ENCODE measurements around the gene MYO16. TPM values are rescaled to one million over a fixed set of nuclear protein-coding genes. Genes with fewer than 3 reads are reported as not detected.

Gene MYO16
- total and polyA plus RNA-seq, 7 donors, result under 0.01 to 0.33 (median 0.28) TPM; not detected in 2

GRCh38 chr13:109152311-109152820 lies 523.0 kb downstream of the MYO16 start:
- Histone ChIP-seq H3K4me1 (peaks cover 0 to 46% (median 38%) of the 10 kb centered on the region in 4 donors), H3K9me3 (no peaks in the 10 kb centered on the region), H3K36me3 (no peaks in the 10 kb centered on the region), H3K27ac (no peak overlapping the region), H3K27me3 (no peaks in the 10 kb centered on the region), H3K4me3 (no peak overlapping the region)
- no peak for DNase-seq
- WGBS, 2 donors, result 70 to 81% methylated on average over 9 of the region's 9 CpGs
- intact Hi-C loops (cut with DNase I), result loop anchor here (10.0 kb wide), 1 partner anchor 872 kb away; no protein-coding TSS in a partner anchor
- TF ChIP-seq, protein P1, sequence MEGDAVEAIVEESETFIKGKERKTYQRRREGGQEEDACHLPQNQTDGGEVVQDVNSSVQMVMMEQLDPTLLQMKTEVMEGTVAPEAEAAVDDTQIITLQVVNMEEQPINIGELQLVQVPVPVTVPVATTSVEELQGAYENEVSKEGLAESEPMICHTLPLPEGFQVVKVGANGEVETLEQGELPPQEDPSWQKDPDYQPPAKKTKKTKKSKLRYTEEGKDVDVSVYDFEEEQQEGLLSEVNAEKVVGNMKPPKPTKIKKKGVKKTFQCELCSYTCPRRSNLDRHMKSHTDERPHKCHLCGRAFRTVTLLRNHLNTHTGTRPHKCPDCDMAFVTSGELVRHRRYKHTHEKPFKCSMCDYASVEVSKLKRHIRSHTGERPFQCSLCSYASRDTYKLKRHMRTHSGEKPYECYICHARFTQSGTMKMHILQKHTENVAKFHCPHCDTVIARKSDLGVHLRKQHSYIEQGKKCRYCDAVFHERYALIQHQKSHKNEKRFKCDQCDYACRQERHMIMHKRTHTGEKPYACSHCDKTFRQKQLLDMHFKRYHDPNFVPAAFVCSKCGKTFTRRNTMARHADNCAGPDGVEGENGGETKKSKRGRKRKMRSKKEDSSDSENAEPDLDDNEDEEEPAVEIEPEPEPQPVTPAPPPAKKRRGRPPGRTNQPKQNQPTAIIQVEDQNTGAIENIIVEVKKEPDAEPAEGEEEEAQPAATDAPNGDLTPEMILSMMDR (IDR thresholded peaks at IDR 0.05), result no peak
- TF ChIP-seq POLR2A (IDR thresholded peaks at IDR 0.05) (no peak), POLR2AphosphoS5 (IDR thresholded peaks at IDR 0.05) (no peak), EP300 (IDR thresholded peaks at IDR 0.05) (no peak)

DNA sequence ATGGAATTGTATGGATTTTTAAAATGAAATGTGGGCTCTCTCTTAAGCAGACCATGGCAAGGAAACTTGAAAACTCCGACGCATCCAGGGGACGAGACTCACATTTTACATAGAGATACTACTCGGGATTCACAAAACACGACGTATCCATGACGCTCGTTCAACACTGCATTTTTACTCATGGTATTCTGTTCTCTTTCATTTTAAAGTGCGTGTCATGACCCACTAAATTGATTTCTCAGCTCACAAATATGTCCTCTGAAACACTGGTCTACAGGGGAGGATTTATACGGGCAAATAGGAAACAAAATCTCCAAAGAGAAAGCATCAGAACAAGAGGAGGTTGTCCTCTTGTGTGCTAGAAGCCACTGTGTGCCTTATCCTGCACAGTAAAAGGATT lies 523.5 kb downstream of the MYO16 start:
- no peaks in the 10 kb centered on the region for H3K36me3 ChIP-seq
- no peak for DNase-seq
- H3K4me3 ChIP-seq, result no peak overlapping the region
- 91 to 94% methylated on average over 10 of the region's 10 CpGs for WGBS, 2 donors
- peaks cover 0 to 40% (median 32%) of the 10 kb centered on the region in 4 donors for H3K4me1 ChIP-seq
- no peaks in the 10 kb centered on the region for H3K27me3 ChIP-seq
- TF ChIP-seq, protein P1 (IDR thresholded peaks at IDR 0.05), result no peak
- TF ChIP-seq EP300 (IDR thresholded peaks at IDR 0.05), result no peak
- no peaks in the 10 kb centered on the region for H3K9me3 ChIP-seq
- intact Hi-C loops (cut with DNase I), result loop anchor here (10.0 kb wide), 1 partner anchor 872 kb away; no protein-coding TSS in a partner anchor
- no peak overlapping the region for H3K27ac ChIP-seq

DNA sequence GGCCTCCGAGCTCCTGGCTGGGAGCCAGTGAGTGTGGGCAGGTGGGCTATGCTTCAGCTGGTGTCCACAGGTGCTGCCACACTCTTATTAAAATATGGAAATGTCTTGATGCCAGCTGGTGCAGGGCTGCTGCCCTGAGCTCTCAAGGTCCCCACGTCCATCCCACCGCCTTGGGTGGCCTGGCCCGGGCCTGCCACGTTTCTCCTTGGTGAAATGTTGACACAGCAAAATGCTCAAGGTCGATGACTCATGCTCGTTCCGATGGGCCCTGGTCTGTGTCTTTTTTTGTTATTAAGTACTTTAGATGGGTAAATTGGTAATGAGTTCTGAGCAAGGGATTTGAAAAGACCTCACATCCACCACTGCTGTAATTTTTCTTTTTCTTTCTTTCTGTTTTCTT lies 524.7 kb downstream of the MYO16 start:
- Histone ChIP-seq H3K4me1 (peaks cover 0 to 30% (median 27%) of the 10 kb centered on the region in 4 donors), H3K9me3 (no peaks in the 10 kb centered on the region), H3K4me3 (no peak overlapping the region), H3K27ac (peak overlapping the region in 3 of 4 donors; percentile 75 to 88 (median 83)), H3K36me3 (no peaks in the 10 kb centered on the region), H3K27me3 (no peaks in the 10 kb centered on the region)
- TF ChIP-seq, protein P1 (IDR thresholded peaks at IDR 0.05), result no peak
- TF ChIP-seq POLR2A (IDR thresholded peaks at IDR 0.05) (no peak), EP300 (IDR thresholded peaks at IDR 0.05) (peak in 1 of 4 donors; percentile 46), POLR2AphosphoS5 (IDR thresholded peaks at IDR 0.05) (peak in 3 of 4 donors; percentile 33 to 75 (median 63))
- intact Hi-C loops (cut with DNase I), result loop anchor here (10.0 kb wide), 1 partner anchor 871 kb away; no protein-coding TSS in a partner anchor
- no peak for DNase-seq
- 44 to 74% methylated on average over 8 of the region's 8 CpGs for WGBS, 2 donors

DNA sequence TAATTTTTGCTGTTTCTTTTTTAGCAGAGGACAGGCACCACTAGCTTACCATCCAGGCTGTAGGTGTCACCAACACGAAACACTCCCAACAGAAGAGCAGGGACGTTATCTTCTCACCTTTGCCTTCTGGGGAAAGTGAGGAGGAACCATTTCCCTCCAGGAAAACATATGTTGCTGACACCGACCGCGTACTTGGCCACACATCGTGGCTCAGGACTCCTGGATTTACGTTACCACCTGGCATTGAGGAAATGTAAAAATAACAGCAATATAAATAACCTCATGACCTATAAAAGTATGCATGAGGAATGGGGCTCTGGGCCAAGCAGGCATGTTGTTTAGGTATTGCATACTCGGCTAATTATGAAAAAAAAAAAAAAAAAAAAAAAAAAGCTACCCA lies 525.1 kb downstream of the MYO16 start:
- intact Hi-C loops (cut with DNase I), result loop anchor here (10.0 kb wide), 1 partner anchor 870 kb away; no protein-coding TSS in a partner anchor
- WGBS, 2 donors, result 42 to 56% methylated on average over 8 of the region's 8 CpGs
- no peak for DNase-seq
- Histone ChIP-seq H3K27ac (peak overlapping the region in 3 of 4 donors; percentile 75 to 88 (median 83)), H3K4me3 (no peak overlapping the region), H3K4me1 (peaks cover 0 to 30% (median 27%) of the 10 kb centered on the region in 4 donors), H3K36me3 (no peaks in the 10 kb centered on the region), H3K9me3 (no peaks in the 10 kb centered on the region), H3K27me3 (no peaks in the 10 kb centered on the region)
- TF ChIP-seq EP300 (IDR thresholded peaks at IDR 0.05), result no peak
- TF ChIP-seq, protein P1 (IDR thresholded peaks at IDR 0.05), result no peak
- TF ChIP-seq POLR2A (IDR thresholded peaks at IDR 0.05), result no peak
- TF ChIP-seq POLR2AphosphoS5 (IDR thresholded peaks at IDR 0.05), result no peak
